DMS153 treated with DMSO at 0.1 percent for 48 hours (cell line): ENCODE results near the gene PNMA8C.
"Not testable (repeated sequence)": the region's sequence is repeated elsewhere in the genome, so short reads cannot be mapped to it uniquely, and the experiment has no call there.

ENCODE experiments used
- DNase-seq: peaks from one replicate; lab custom pipeline; 2025; ENCODE audit not compliant: unreplicated experiment; lab: John Stamatoyannopoulos, UW

PNMA8C gene

DNA sequence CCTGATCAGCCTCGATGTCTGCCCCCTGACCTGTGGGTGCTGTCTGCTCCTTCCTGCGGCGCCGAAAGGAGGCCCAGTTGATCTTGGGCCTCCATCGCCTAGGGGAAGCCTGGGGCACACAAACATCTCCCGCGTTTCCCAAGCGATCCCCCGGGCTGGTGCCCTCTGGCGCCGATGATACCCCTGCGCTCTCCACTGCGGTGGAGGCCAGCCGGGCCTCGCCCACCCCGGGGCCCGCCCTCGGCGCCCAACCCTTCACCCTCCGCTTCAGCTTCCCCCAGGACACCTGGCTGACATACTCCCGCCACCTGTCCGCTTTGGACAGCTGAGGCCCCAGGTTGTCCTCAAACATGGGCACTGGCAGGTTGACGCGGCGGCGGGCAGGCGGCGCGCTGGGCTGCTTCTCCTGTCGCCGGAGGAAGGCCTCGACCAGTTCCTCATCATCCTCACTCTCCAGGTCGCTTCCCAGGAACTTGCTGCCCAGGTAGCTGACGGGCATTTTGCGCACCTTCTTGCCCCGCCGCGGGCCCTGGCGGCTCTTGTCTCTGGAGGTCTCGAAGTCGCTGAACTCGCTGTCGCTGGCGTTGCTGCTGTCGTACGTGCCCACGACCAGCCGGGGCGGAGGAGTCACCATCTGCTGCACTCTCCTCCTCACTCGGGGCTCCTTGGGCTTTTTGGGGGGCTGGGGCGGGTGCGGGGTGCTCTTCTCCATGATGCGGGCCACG is 16.6 kb downstream of the PNMA8C start:
- no peak for DNase-seq

DNA sequence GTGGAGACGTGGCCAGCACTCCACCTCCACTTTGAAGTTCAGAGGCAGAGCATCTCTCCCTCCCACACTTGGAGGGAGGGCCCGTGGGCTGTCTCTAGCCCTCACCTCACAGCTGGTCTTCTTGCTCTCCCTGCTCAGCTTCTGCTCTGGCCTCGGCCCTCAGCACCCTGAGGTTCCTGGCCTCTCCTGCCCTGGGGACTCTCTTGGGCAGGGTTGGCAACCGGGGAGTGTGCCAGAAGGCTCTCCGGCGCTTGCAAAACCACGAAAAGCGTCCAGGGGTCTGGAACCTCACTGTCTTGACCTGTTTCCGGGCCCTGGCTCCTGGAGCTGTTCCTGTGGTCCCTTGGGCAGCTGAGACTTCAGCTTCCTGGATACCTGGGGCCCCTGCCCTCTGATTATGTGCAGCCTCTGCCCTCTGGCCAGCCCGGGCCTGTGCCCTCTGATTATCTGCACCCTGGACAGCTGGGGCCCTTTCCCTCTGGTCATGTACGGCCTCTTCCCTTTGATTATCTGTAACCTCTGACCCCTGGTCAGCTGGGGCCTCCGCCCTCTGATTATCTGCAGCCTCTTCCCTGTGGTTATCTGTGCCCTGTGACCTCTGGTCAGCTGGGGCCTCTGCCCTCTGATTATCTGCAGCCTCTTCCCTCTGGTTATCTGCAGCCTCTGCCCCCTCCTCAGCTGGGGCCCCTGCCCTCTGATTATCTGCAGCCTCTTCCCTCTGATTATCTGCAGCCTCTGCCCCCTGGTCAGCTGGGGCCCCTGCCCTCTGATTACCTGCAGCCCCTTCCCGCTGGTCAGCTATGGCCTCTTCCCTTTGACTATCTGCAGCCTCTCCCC is 17.4 kb downstream of the PNMA8C start:
- no peak for DNase-seq

DNA sequence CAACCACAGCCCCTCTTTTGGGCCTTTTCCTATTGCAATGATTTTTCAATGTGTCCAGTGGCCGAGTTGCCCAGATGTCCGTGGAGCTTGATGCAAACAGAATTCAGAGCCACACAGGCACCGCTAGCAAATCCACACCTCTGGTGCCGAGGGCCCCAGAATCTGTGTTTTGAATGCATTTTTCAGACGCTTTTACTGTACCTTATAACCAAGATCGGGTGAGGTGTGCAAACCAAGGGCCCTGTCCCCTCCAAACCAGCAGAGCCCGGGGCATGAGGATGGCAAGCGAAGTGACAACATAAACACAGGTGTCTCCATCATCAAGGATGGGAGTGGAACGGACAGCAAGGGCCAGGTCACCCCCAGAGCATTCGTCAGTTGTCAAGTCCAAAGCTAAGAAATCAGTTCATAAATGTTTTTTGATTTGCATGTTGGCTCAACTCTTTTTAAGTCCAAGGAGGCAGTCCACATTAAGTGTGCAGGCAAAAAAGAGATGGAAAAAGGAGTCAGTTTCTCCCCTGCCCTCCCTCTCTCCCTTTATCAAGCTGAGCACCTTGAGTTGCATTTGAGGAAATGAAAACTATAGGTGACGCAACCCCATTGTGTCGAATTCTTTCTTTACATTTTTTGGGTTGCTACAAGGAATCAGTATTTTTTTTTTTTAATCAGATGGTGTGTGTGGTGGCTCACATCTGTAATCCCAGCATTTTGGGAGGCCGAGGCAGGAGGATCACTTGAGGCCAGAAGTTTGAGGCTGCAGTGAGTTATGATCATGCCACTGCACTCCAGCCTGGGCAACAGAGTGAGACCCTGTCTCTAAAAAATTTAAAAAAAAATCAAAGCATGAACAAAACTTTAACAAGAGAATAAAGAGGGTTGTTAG is 18.3 kb downstream of the PNMA8C start:
- DNase-seq: no peak

DNA sequence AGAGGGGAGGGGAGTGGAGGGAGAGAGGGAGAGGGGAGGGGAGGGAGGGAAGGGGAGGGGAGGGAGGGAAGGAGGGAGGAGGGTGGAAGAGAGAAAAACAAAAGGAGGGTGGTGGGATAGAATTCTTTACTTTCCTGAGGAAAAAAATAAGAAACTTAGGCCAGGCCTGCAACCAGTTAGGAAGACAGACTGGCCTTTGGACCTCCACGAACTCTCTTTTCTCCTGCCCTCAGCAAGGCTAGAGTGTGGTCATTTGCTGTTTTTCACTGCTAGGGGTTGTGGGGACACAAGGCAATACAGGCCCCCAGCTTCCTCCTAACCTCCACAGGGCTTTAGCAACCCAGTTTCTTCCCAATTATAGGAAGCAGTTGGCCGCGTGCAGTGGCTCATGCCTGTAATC is 19.5 kb downstream of the PNMA8C start:
- no peak for DNase-seq

DNA sequence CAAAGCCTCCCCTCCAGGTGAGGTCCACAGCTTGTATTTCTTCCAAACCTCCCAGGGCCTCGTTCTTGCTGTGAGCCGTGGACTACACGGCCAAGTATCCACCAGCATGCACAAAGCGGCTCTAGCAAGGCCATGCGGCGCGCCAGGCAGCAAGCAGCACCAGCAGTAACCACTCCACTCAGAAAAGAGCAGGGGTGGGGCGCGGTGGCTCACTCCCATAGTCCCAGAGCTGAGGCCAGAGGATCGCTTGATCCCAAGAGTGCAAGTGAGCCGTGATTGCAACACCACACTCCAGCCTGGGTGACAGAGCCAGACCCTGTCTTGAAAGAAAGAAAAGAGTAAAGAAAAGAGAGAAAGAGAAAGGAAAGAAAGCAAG is 20.1 kb downstream of the PNMA8C start:
- no peak for DNase-seq

DNA sequence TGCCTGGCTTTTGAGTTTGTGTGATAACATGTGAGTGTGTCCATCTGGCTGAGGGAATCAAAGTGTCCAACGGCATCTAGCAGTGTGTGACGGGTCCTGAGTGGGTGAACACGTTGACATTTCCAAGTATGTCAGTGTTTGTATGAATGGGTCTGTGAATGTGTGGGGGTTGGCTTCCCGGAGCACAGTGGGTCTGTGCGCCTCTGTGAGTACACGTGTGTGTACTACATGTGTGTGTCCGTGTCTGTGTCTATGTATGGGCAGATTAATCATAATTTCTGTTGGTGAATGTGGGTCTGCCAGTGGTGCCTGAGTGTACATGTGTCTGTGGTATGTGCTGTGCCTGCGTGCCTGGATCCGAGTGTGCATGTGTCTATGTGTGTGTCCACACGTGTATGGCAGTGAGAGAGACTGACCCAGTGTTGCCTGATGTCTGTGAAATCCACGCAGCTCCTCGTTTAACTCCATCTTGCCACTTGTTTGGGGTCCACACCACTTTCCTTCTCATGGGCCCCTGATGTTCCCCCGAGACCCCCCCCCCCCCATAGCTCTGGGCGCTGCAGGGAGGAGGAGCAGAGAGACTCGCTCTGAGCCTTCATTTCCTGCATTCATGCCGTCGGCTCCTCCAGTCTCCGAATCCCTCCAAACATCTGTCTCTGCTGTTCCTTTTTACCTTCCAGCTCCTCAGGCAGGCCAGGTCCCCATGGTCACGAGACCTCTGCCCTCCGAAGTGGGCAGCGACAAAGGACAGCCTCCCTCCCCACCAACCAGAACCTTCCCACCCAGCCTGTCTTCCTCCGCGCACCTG is 20.7 kb downstream of the PNMA8C start:
- DNase-seq: no peak

DNA sequence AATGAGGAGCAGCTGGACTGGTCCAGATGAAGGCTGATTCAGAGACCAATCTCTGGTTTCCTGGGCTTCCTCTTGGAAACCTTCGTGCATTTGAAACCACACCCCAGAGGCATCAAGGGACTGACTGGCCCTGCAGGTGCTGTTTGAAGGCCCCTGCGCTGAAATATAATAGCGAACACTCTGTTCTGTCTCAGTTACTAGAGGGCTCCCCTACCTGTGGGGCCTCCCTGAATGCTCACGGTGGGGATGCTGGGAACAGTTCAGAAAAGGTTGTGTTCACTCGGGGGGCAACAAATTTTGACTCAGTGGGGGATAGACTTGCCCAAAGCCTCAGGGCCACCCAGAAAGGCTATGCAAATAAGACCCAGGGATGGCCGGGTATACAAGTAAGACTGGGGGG is 21.8 kb downstream of the PNMA8C start:
- peak; percentile 6 for DNase-seq

DNA sequence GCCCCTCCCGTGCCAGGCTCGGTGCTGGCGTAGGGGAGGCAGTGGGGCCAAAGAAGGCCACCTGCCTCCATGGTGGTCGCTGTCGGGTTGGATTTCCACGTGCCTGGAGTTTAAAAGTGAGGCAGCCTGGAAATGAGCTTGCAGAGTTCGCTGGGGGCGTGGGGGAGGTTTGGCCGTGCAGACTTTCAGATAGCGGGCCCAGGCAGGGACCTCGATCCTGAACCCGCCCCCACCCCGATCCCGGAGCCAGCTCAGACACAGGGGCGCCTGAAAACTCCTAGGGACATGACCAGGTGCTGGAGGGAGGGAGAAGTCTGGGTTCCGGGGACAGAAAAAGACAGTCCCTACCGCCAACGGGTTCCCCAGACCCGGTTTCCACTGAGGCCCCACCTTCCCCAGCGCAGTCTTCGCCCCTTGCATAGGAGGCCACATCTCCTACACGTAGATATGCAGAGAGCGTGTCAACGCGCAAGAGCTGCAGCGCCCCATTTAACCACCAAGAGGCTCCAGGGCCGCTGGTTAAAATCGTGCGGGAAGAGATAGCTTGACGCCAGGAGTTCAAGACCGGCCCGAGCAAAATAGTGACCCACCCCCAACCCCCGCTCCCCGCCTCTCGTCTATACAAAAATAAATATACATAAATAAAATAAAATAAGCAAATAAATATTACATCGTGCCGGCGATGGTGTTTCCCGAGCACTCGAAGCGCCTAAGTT is 23.8 kb downstream of the PNMA8C start:
- DNase-seq: no peak

DNA sequence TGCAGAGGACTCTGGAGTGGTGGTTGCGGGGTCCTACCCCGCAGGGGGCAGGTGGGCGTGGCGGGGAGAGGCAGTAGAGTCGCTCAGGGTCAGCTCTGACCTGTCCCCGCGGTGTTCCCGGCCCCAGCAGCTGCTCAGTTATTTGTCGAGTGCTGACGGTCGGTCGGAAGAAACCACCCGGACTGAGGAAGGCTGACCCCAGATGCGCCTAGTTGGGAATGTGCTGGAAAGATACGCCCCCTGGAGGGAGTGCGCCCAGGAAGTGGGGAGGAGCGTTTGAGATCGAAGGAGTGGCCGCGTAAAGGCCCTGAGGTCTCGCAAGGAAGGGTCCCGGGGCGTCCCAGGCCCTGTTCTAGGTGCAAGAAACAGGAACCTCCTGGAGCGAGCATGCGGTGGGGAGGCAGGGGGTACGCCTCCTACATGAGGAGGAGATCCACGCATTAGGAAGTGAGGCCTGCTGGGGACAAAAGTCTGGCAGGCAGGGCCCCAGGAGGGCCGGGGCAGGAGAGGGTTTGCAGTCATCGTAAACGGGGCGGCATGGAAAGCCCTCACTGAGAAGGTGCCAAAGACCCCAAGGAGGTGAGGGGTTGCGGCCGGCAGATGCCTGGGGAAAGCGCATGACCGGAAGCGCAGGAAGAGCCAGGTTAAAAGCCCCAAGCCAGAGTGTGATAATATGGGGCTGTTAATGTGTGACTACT is 24.5 kb downstream of the PNMA8C start:
- peak; percentile 12 for DNase-seq

DNA sequence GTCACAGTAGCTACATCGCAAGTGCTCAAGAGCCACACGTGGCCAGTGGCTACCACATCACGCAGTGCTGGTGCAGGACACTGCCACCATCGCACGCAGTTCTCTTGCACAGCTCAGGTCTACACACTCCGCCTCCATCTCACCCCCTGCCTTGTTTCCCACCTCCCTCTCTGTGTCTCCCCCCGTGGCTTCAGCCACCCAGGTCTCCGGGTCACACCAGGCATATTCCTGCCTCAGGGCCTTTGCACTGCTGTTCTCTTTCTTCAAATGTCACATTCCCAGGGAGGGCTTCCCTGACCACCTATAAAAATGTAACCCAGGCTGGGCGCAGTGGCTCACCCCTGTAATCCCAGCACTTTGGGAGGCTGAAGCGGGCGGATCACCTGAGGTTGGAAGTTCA is 26.0 kb downstream of the PNMA8C start:
- DNase-seq: no peak

DNA sequence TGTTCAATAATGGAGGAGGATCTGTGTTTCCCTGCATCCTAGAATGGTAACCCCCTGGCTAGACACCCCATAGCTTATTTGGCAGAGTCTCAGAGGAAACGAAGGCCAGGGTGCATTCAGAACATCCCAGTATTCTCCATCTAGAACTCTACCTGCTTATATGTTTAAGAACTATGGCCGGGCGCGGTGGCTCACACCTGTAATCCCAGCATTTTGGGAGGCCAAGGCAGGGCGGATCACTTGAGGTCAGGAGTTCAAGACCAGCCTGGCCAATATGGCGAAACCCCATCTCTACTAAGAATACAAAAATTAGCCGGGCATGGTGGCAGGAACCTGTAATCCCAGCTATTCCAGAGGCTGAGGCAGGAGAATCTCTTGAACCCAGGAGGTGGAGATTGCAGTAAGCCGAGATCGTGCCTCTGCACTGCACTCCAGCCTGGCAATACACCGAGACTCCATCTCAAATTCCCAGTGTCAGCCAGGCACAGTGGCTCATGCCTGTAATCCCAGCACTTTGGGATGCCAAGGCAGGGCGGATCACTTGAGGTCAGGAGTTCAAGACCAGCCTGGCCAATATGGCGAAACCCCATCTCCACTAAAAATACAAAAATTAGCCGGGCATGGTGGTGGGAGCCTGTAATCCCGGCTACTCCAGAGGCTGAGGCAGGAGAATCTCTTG is 30.8 kb downstream of the PNMA8C start:
- DNase-seq: not testable (repeated sequence)

DNA sequence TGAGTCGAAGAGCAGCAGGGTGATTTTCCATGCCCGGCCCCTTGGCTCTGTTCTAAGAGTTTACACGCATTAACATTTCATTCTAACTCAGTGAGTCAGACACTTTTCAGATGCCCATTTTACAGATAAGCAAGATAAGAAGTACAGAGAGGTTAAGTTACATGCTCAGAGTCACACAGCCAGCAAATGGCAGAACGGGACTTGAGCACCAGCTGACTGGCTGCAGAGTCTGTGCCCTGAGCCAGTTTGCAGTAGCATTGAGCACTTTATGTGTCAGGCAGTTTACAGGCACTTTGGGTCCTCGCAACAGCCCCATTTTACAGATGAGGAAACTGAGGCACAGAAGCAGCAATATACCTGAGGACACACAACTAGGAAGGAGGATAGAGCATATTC is 34.3 kb downstream of the PNMA8C start:
- no peak for DNase-seq

DNA sequence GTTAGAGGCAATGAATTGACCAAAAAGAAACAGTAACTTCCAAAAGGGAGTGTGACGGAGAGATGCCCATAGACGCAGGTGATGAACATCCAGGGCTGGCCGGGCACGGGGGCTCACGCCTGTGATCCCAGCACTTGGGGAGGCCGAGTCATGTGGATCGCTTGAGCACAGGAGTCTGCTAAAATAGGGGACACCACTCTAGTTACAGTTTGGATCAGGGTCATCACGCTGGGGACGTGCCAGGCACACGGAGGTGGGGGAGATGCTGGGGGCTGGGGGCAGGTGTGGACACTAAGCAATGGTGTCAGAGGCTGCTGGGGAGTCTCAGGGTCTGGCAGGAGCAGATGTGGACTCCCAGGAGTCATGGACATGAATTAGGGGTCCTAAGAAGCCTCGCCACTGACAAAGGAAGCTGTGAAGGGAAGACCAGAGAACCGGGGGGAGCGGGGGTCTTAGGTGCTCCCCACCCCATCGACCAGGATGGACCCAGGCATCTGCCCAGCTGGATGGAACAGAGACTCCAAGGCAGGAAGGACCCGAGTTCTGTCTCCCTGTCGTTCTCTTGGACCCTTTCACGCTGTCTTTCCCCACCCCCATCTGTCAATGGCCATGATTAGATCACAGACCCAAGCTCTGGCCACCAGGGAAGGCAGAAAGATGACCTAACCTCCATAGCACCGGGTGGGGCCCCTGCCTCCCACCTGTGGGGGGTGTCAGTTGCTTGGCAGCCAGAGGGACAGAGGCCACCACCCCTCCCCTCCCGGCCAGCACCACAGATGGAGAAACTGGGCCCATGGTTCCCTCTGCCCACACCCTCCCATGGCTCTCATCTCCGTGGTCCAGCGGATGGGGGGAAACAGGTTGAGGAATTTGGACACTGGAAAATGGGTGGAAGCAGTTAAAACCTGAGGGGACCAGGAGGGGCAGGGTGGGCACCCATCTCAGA is 35.0 kb downstream of the PNMA8C start:
- DNase-seq: no peak

DNA sequence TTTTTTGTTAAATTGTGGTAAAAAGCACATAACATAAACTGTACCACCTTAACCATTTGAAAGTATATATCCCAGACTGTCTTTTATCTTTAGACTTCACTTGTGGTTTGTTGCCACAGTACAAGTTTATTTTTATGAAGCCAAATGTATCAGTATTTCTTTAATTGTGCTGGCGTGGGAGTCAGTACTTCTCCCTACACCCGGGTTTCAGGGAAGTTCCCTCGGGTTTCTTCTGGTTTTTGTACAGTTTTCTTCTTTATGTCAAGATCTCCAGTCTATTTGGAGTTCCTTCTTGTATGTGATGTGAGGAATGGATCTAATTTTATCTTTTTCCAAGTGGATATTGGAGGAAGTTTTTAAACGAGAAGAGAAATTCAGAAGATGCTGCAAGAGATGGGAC is 35.9 kb downstream of the PNMA8C start:
- DNase-seq: no peak

DNA sequence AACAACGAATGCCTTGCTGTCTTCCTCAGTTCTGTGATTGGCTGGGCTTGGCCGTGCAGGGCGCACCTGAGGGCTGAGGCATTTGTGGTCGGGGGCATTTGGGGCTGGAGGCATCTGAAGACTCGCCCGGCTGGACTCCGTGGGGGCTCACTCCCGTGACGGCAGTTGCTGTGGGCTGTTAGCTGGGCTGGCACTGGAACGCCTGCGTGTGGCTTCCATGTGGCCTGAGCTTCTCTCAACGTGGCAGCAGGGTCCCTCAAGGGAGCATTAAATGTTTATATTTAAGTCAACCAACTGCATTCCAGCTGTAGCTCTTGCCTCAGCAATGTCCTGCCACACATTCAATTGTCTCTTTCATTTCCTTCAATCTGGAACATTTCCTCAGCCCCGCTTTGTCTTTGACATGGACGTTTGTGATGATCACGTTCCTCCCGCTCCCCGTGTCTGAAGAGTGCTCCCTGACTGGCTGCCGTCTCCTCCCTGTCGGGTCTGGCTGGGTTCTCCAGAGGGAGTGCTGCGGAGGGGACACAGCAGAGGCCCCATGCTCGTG is 36.4 kb downstream of the PNMA8C start:
- no peak for DNase-seq

DNA sequence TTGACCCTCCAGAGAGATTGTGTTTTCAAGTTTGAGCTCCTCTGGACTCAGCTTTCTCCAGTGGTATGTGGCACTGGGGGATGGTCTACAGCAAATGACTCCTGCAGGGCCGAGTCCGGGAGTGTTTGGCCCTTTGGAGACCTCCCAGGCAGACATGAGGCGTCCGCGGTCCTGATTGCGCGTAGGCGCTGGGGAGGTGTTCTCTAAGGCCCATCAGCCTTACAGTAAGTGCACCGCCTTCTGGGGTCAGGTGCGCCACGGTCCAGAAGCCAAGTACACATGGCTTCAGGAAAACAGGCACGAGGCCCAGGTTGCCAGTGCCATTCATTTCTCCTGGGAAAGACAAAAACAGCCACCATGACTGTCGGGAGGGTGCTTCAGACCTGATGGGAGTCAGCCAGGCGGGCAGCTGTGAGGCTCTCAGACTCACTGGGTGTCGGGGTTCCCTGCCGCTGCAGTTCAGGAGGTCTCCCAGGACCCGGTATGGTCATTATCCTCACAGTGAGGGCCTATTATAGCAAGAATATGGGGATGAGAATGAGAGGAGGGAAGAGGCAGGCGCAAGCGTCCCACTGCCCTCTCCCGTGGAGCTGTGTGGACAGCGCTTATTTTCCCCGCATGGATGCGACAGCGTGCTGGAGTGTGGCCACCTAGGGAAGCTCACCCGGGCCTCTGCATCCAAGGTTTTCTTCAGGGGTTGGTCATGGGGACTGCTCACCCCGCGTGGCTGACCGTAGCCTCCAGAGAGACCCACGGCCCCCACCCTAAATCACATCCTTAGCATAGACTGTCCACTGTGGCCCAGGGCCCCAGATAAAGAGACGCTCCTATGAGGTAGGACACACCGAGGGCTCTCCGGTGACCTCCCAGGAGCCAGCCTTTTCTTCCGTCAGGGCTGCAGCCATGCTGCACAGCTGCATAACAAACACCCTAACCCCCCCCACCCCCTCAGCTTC is 37.2 kb downstream of the PNMA8C start:
- DNase-seq: no peak
